Pons (tissue), 1 donor: ENCODE results near the gene DUOX1.

Experiments used
- DNase-seq: peaks from one replicate; pipeline ENCODE4 v3.0.0-alpha.2; 2016; ENCODE audit warnings: low spot score

DUOX1 gene

DNA sequence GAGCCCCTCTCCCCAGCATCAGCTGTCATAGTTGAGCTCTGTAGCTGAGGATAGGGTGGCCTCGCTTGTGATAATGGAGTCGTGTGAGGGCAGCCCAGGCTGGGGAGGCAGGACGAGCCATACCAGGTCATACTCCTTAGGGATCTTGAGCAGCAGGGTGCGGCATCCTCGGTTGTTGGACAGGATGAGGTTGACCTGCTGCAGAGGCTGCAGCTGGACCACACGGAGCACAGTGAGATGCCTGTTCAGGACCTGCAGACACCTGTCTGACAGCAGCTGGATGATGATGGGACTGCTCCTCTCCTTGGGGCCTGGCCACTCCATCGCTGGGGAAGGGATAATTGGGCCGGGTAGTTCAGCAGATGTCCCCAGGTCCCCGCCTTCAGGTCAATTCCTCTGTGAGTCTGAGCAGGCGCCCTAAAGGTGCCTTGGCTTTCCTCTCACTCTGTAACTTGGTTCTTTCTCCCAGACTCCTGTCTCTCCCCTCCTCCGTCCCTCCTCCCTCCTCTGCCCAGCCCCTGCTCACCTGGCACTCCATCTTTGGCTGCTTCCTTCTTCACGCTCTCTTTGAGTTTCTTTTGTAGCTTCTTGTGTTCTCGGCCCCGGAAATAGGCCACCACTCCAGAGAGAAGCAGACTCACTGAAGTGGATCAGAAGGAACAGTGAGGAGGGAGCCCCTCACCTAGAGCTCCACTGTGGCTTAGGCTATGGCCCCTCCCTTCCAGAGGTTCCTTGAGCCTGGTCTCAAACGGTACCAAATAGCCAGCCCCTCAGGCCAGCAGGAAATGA, 23.6 kb upstream of the DUOX1 start:
- no peak for DNase-seq

DNA sequence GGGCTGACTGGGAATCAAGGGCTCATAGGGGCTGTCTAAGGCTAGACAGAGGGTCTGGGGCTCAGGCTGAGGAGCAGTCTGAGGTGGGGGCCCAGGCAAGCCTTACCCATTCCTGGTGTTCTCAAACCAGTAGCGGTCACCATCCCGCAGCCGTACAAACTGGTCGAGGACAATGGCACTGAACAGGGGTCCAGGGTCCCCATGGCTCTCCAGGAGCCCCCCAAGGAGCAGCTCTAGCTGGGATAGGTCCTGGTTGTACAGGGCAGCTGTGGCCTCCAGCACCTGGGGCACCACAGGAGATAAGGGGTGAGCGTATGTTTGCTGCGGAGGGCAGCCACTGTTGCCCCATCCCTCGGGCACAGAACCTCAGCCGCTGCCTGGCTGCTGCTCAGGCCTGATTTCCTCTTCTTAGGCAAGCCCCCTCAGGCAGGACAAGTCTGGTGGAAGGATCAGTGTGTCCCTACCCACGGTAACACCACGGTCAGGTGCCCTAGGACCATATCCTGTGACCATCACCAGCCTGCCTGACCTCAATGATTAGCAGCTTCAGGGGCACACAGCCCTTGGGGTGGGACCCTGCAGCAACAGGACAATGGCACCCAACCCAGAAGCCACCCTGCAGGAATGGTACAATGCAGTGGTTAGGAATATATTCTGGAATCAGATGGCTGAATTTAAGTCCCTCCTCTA, 21.7 kb upstream of the DUOX1 start:
- no peak for DNase-seq

GRCh38 chr15:45110256-45110820, 19.5 kb upstream of the DUOX1 start:
- no peak for DNase-seq

DNA sequence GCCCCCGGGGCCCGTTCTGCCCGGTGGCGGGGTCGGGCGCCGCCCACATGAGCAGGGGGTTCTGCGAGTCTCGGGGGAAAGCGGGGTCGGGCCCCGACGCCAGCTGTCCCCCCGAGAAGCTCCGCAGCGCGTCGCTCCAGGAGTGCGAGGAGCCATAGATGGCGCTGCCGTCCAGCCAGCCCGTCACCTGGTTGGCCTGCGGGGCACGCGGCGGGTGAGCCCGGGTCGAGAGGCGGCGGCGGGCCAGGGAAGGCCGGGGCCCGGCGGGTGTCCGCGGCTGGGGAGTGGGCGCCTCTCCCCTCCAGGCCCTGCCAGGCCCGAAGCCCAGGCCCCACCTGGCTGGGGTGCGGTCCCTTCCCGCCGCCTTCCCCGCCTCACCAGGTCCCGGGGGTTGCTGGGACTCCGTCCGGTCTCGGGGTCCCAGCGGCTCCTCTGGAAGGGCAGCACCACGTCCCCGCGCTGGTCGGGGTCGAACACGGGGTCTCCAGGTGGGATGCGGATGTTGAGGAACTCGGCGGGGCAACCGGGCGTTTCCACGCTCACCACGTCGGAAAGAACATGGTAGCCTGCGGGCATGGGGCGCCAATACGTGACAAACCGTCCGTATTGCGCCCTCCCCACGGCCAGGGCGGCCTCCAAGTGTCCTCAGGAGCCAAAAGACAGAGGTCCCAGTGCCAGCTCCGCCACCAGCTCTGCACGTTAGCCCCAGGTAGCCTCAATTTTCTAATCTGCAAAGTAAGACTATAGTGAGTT, 18.2 kb upstream of the DUOX1 start:
- DNase-seq: no peak

DNA sequence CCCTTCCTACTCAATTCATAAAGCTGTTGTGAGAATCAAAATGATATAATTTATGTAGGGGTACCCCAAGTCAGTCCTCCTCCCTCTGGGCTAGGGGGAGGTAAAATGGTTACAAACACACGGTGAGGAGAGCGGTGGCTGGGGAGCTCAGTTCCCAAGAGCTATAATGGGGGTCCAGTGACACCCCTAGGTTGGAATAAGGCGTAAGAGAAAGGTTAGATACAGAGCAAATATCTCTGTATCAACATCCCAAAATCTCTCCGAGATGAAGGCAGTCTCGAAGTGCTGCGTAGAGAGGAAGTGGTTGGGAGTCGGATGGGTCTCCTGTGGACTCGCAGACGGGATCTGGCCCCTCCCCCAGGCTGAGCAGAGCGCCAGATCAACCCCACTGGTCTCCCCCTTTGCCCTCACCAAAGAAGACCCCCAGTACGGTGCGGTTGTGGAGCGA, 17.6 kb upstream of the DUOX1 start:
- no peak for DNase-seq

DNA sequence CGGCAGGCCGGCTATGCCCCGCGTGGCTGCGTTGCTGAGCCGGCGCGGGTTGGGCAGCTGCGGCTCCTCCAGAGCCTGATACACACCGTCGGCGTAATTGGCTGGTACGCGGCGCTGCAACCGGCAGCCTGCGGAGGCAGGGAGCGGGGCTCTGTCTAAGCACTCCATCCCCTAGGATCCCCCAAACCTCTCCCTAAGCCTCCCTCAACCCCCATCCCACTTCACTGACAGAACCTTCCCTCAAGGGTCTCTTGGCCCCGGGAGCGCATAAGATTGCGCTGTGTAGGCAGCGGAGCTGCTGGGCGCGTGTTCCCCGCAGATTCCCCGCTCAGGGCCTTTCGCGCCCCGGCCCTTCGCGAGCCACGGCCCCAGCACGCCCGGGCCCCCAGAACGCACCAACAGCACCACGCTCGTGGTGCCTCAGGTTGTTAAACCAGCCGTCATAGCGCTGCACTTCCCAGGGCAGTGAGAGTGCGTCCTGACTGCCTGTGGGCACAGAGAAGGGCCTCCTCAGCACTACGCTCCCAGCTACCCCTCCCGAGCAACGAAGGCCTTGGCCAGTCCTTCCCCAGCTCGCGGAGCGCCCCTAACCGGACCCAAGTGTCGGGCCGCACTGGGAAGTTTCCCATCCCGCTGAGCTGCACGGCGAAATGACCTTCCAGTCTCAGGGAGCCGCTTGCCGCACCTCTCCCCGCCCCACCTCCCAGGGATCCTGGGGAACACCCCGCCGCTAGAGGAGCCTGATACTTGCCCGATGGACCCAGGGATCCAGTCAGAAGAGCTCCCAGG, 17.0 kb upstream of the DUOX1 start:
- DNase-seq: no peak

DNA sequence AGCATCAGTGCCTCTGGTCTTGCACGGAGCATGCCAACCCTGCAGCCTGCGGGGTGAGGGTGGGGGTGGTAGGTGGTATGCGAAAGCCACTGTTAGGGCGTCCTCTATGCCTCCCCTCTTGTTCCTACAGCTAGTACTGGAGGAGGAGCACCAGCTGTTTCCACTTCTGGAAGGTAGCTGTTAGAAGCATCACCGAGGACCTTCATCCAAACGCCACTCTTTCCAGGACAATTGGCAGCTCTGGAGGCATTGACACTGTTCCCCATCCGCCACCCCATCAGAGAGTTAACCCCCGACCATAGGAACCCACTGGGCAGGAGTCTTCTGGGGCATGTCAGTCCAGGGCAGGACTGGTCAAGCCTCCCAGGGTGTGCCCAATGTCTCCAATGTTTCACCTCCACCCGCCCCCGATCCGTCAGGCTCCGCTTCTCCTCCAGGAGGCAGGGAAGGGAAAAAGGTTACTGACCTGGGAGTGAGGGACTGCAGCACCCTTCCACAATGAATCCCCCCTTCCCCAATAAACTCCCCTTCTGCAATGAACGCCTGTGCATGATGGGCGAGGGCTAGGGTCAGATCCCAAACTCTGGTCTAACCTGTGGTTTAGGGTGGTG, 16.3 kb upstream of the DUOX1 start:
- DNase-seq: no peak

DNA sequence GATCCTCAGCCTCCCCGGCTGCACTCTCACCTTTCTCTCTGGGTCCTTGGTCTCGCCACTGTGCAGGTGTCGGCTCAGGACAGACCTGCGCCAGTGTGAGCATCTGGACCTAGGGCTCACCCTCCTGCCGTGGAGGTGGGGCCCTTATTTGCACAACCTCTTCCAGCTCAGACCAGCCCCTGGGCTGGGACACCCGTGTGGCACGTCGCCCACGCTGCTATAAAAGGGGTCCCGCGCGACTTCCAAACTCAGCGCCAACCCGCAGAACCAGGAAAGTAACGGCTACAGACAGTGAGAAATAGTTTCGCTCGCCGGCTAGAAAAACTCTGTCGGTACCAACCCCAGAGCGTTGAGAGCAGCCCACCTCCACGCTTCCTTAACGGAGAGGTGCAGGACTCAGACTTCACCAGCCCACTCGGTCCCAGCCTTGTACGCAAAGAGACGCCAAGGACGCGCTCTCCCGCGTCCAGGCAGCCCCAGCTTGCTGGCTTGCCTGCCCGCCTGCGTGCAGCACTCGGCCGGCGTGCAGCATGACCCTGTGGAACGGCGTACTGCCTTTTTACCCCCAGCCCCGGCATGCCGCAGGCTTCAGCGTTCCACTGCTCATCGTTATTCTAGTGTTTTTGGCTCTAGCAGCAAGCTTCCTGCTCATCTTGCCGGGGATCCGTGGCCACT, 15.6 kb upstream of the DUOX1 start, which contains the start of the genes DUOX2 and DUOXA2:
Gene DUOX2 (minus strand): TSS at position 97 of the 675 bp plus-strand sequence. CDS start 761 bp downstream, outside the sequence.
Gene DUOXA2 (plus strand): TSS at position 251 of the 675 bp plus-strand sequence. CDS start 280 bp downstream, at position 531.
- no peak for DNase-seq

- no peak for DNase-seq
Measured at GRCh38 chr15:45114751-45115085, 15.1 kb upstream of the DUOX1 start.

GRCh38 chr15:45115312-45115820, 14.4 kb upstream of the DUOX1 start:
- DNase-seq: no peak

GRCh38 chr15:45116006-45116481, 13.8 kb upstream of the DUOX1 start:
- no peak for DNase-seq

DNA sequence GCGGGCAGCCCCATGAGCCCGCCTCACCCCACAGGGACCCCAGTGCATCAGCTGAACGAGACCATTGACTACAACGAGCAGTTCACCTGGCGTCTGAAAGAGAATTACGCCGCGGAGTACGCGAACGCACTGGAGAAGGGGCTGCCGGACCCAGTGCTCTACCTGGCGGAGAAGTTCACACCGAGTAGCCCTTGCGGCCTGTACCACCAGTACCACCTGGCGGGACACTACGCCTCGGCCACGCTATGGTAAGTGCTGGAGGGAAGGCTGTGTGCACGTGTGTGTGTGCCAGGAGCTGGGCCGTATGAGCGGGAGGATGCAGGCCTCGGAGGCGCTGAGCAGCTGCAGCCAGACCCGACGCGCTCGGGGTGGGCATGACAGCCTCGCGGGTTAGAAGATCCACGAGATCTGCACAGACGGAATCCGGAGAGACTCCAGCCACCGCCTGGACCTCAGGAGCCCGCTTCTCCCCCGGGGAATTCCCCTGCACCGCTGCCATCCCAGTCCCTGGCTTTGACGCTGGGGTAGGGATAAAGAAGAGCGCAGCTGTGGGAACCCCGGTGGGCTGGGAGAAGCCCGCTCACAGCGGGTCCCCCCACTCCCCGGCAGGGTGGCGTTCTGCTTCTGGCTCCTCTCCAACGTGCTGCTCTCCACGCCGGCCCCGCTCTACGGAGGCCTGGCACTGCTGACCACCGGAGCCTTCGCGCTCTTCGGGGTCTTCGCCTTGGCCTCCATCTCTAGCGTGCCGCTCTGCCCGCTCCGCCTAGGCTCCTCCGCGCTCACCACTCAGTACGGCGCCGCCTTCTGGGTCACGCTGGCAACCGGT, 13.1 kb upstream of the DUOX1 start:
- DNase-seq: no peak

DNA sequence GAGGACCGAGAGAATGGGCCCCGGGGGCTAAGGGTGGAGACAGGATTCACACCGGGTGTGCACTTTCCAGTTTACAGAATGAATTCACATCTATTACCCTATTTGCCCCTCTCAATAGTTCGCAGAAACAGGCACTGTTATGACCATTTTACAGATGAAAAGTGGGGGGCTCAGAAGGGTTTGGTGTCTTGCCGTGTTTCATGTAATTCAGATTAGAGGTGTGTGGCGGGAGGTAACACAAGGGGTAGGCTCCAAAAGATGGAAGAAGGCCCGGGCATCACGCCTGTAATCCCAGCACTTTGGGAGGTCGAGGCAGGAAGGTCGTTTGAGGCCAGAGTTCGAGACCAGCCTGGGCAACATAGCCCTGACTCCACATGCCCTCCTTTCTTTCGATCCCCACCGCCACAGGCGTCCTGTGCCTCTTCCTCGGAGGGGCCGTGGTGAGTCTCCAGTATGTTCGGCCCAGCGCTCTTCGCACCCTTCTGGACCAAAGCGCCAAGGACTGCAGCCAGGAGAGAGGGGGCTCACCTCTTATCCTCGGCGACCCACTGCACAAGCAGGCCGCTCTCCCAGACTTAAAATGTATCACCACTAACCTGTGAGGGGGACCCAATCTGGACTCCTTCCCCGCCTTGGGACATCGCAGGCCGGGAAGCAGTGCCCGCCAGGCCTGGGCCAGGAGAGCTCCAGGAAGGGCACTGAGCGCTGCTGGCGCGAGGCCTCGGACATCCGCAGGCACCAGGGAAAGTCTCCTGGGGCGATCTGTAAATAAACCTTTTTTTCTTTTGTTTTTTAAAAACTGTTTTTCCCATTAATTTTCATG, 12.3 kb upstream of the DUOX1 start:
- DNase-seq: no peak

DNA sequence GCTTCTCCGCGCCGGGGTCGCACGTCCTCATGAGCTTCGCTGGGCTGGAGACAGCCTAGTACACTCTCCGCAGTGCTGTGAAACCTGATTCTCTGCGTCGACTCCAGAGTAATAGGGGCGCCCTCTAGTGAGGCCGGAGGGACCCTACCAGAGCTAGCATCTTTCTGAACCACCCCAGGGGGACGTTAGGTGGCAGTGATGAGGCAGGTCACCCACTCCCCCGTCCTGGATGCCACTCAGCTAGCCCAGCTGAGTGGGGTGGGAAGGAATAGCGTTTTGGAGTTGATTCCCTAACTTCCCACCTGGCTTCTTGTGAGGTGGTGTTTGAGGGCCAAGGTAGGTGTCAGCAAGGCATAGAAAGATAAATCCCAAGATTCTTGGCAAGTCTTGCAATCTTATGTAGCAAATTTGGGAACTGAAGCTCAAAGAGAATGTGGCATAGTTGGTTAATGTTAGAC, 11.6 kb upstream of the DUOX1 start:
- DNase-seq: peak; percentile 93

DNA sequence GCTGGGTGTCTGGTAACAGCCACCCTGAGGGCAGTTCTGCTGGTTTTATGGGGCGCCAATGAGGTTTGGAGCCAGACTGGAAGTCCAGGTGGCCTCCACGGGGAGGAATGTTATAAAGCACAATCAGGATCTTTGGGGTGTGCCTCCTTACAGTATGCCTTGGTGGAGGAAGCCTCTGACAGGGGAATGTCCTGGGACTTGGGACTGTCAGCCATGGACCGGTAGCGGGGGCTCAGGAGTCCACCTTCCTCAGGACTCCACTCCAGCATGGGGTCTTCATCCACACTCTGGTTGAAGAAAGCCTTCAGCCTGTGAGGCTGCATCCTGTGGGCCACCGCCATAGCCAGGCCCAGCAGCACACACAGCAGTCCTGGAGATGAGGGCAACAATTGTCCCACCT, 10.8 kb upstream of the DUOX1 start:
- DNase-seq: no peak

- DNase-seq: no peak
Measured at GRCh38 chr15:45120081-45120972, 9.5 kb upstream of the DUOX1 start.

- no peak for DNase-seq
Measured at GRCh38 chr15:45121020-45121419, 8.8 kb upstream of the DUOX1 start.
